Stimulated activated CD8-positive, alpha-beta memory T cell treated with anti-CD3 and anti-CD28 coated beads, Interleukin-2, amount 100 ng/mL, for 48 hours (primary cell): Measurements from ENCODE around the gene CNTNAP2.

ENCODE experiments used
- DNase-seq, 2 donors: peaks; one replicate each; pipeline ENCODE4 v3.0.0-alpha.2; 2020; ENCODE audit warnings: low read depth in 2 of 2

The CNTNAP2 gene

GRCh38 chr7:146768957-146769356 is 652.4 kb downstream of the CNTNAP2 start:
- no peak for DNase-seq

GRCh38 chr7:146772601-146773000 is 656.0 kb downstream of the CNTNAP2 start:
- no peak for DNase-seq

- DNase-seq = no peak
Measured at GRCh38 chr7:146773506-146773905, 656.9 kb downstream of the CNTNAP2 start.

- DNase-seq = no peak
Measured at GRCh38 chr7:146781352-146782116, 664.9 kb downstream of the CNTNAP2 start.

GRCh38 chr7:146787266-146787665 is 670.7 kb downstream of the CNTNAP2 start:
- no peak for DNase-seq

GRCh38 chr7:146788008-146788407 is 671.4 kb downstream of the CNTNAP2 start:
- no peak for DNase-seq

- DNase-seq = no peak
Measured at GRCh38 chr7:146791344-146792285, 675.0 kb downstream of the CNTNAP2 start.

GRCh38 chr7:146804620-146805019 is 688.0 kb downstream of the CNTNAP2 start:
- DNase-seq = no peak

- no peak for DNase-seq
Measured at GRCh38 chr7:146805082-146805481, 688.5 kb downstream of the CNTNAP2 start.

- no peak for DNase-seq
Measured at GRCh38 chr7:146826329-146826728, 709.7 kb downstream of the CNTNAP2 start.

- DNase-seq = no peak
Measured at GRCh38 chr7:146830686-146831085, 714.1 kb downstream of the CNTNAP2 start.

GRCh38 chr7:146831875-146832274 is 715.3 kb downstream of the CNTNAP2 start:
- no peak for DNase-seq

GRCh38 chr7:146844405-146844804 is 727.8 kb downstream of the CNTNAP2 start:
- no peak for DNase-seq

GRCh38 chr7:146858690-146859089 is 742.1 kb downstream of the CNTNAP2 start:
- DNase-seq = no peak

- DNase-seq = no peak
Measured at GRCh38 chr7:146861701-146862100, 745.1 kb downstream of the CNTNAP2 start.

GRCh38 chr7:146862415-146862814 is 745.8 kb downstream of the CNTNAP2 start:
- DNase-seq = no peak

- DNase-seq = no peak
Measured at GRCh38 chr7:146864644-146865043, 748.0 kb downstream of the CNTNAP2 start.

- no peak for DNase-seq
Measured at GRCh38 chr7:146865696-146866095, 749.1 kb downstream of the CNTNAP2 start.

GRCh38 chr7:146874722-146875121 is 758.1 kb downstream of the CNTNAP2 start:
- no peak for DNase-seq

GRCh38 chr7:146875237-146875785 is 758.7 kb downstream of the CNTNAP2 start:
- DNase-seq = no peak

- DNase-seq = no peak
Measured at GRCh38 chr7:146875981-146876380, 759.4 kb downstream of the CNTNAP2 start.

- DNase-seq = no peak
Measured at GRCh38 chr7:146876411-146876810, 759.8 kb downstream of the CNTNAP2 start.
